GM18951 (cell line): ENCODE results near the gene OGFR.

Experiments
- POLR2A ChIP-seq: IDR thresholded peaks from 4 replicates; pipeline ENCODE4 v1.6.1; 2011; ENCODE audit warnings: mild to moderate bottlenecking; ENCODE audit not compliant: insufficient read length, insufficient read depth; ENCODE audit errors: extremely low read depth
- in situ Hi-C: fragments of 300-500 bp; cut with MboI; formaldehyde crosslinking; loops from one replicate; pipeline ENCODE4 v1.12.0; 2022; ENCODE audit warnings: low sequenced_read_pairs, mixed read lengths, inconsistent platforms; ENCODE audit not compliant: unreplicated experiment

The OGFR gene

DNA sequence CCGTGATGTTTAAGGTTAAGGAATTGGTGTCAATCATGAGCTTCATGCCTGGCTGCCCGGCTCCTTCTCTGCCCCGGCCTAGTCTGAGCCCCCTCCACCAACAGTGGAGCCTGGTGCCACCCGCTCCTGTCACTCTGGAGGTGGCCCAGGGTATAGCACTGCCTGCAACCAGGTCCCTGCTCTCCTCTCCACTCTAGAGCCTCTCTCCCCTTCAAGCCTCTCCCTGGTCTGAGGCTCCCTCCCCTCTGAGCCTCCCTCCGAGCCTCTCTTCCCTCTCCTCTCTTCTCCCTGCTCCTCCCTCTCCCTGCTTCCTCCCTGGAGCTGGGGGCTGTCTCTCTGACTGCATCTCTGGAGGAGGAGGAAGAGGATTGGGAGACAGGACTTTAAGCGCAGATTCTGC is 39.6 kb upstream of the OGFR start:
- in situ Hi-C loops = no loop called here
- no peak for TF ChIP-seq POLR2A

DNA sequence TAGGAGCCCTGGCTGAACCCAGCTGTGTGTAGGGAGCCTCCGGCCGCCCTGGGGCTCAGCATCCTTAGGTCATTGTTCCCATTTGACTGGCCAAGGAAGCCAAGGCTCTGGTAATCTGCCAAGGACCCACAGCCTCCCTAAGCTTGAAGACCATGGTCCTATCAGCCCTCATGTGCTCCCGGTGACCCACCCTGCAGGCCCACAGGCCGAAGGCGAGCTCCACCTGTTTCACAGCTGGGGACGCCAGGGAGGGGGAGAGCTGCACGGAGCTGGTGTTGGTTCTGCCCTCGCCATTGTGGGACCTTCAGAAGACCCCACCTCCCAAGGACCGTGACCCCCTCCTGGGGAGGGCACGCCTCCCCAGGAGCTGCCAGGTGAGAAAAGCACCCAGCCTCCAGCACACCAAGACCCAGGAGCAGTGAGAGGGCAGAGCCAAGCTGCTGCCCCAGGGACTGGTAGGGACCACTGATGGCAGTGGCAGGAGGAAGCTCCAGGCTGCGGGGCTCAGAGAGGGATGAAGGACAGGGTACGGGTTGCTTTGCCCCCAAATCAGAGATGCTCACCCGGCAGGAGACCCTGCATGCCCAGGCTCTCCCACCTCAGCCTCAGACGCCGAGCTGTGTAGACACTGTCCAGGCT is 39.1 kb upstream of the OGFR start:
- in situ Hi-C loops = no loop called here
- no peak for TF ChIP-seq POLR2A

DNA sequence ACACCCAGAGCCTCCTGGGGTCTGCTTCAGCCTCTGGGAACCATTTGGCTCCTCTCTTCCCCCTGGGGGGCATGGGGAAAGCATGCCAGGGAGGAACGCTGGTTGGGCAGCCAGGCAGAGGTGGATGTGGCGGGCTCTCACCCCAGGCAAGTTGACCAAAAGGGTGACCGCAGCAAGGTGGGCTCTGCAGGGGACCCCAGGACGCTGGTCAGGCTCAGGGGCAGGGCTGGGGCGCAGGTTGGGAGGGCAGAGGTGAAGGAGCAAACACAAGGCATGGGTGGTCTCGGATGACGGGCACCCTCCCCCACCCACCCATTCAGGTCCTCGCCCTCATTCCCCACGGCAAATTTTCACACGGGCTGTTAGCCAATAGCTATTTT is 38.6 kb upstream of the OGFR start:
- in situ Hi-C loops = no loop called here
- TF ChIP-seq POLR2A = no peak

DNA sequence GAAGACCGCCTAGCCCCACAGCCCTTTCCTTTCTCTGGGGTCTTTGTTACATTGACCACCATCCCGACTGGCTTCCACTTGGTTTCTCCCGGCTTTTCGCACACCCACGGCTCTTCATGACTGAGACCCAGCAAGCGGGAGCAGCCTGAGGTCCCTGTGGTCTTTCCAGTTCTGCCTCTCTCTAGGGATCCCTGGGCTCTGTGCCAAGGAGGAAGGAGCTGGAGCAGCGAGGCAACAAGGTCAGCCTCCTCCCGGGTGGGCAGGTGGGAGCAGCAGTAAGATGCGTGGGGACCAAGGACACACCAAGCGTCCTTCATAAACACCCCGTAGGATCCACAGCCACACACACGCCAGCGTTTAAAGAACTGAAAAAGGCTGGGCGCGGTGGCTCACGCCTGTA is 37.9 kb upstream of the OGFR start:
- no peak for TF ChIP-seq POLR2A
- in situ Hi-C loops = no loop called here

- no peak for TF ChIP-seq POLR2A
These were observed 36.4 kb upstream of the OGFR start for GRCh38 chr20:62768234-62768546.

GRCh38 chr20:62768551-62769287 is 35.9 kb upstream of the OGFR start:
- in situ Hi-C loops = no loop called here
- TF ChIP-seq POLR2A = no peak

More at GRCh38 chr20:62768234-62768546, 36.4 kb upstream of the OGFR start:
- in situ Hi-C loops = no loop called here

- in situ Hi-C loops = no loop called here
These were observed 35.1 kb upstream of the OGFR start for GRCh38 chr20:62769346-62770071.

GRCh38 chr20:62770111-62770910 is 34.3 kb upstream of the OGFR start:
- no peak for TF ChIP-seq POLR2A
- in situ Hi-C loops = no loop called here

More at GRCh38 chr20:62769346-62770071, 35.1 kb upstream of the OGFR start:
- TF ChIP-seq POLR2A = no peak

- in situ Hi-C loops = no loop called here
- no peak for TF ChIP-seq POLR2A
These were observed 33.7 kb upstream of the OGFR start for GRCh38 chr20:62770916-62771315.

GRCh38 chr20:62771396-62772102 is 33.1 kb upstream of the OGFR start:
- TF ChIP-seq POLR2A = no peak
- in situ Hi-C loops = no loop called here

GRCh38 chr20:62772103-62772611 is 32.5 kb upstream of the OGFR start:
- in situ Hi-C loops = no loop called here
- TF ChIP-seq POLR2A = no peak

DNA sequence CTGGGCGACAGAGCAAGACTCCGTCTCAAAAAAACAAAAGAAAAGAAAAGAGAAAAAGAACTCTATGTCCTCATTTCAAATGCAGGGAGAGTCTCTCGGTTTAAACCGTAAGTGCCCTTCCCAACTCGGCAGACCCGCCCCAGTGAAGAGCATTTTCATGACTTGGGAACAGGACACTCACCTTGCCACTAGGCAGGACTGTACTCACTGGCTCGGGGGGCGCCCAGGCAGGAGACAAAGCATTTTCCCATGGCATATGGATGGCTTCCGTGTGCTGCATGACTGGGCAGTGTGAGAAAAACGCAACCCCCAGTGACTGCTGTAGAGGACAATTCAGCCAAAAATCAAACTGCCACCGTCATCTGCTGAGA is 32.0 kb upstream of the OGFR start:
- in situ Hi-C loops = no loop called here
- no peak for TF ChIP-seq POLR2A
